K562 (cell line): ENCODE measurements around the gene ROBO1. TPM values are rescaled to one million over a fixed set of nuclear protein-coding genes. Genes with fewer than 3 reads are reported as not detected.

Experiments used
- ATAC-seq: fragments of 200-7000 bp; cut with Tn5 transposase; 3 replicates; pipeline ENCODE4 v1.9.1; 2020; ENCODE audit warnings: moderate library complexity
- BruUV-seq: library from RNA; stranded (reverse); fragments of 400-500 nt; replicated peaks from 2 replicates; lab custom pipeline; 2021; lab: Mats Ljungman, UMichigan
- CTCF ChIA-PET: fragments of 300-600 bp; formaldehyde crosslinking; extraction: SDS; loops from one replicate; lab custom pipeline; 2021; ENCODE audit warnings: low intra/inter-chr PET ratio; lab: Yijun Ruan, JAX
- POLR2A ChIA-PET: fragments of 300-600, 350-650 bp; sonication (Branson Sonifier 250); formaldehyde crosslinking; extraction: SDS; loops from one replicate; lab custom pipeline; 2021; ENCODE audit warnings: antibody characterized with exemption, inconsistent platforms; lab: Yijun Ruan, JAX
- DNase-seq, 4 experiments: peaks; one replicate each; pipeline versions ENCODE4 v3.0.0 to v3.0.0-alpha.2; 2011 to 2018; ENCODE audit warnings: low spot score in 3 of 4, mixed read lengths in 3 of 4; ENCODE audit errors: extremely low read depth in 1 of 4
- FAIRE-seq: peaks from 2 replicates; lab custom pipeline; 2011; peaks lifted over from hg19 to GRCh38; lab: Jason Lieb, UNC
- H2AFZ ChIP-seq: 2 replicates; pipeline ENCODE4 v1.6.0; 2011; ENCODE audit warnings: low read depth, low read length, control low read depth, inconsistent platforms
- H3K27ac ChIP-seq: fragments of 200-600 bp; 3 replicates; pipeline ENCODE4 v1.8.0; 2011; ENCODE audit warnings: low read depth, mild to moderate bottlenecking, control low read depth, inconsistent platforms, low read length, moderate library complexity, mixed read lengths; ENCODE audit errors: extremely low read depth
- H3K27me3 ChIP-seq, 2 experiments: fragments of 300-600 bp in 1 of 2; 2 replicates in 1 of 2; 3 replicates in 1 of 2; pipeline versions ENCODE4 v1.6.0 to v1.8.0; 2011; ENCODE audit warnings: inconsistent platforms in 2 of 2, low read length in 2 of 2, mild to moderate bottlenecking in 1 of 2, mixed read lengths in 1 of 2, moderate library complexity in 1 of 2; ENCODE audit not compliant: control insufficient read depth in 2 of 2, insufficient read depth in 2 of 2
- H3K36me3 ChIP-seq: fragments of 300-600 bp; 3 replicates; pipeline ENCODE4 v1.8.0; 2011; ENCODE audit warnings: mild to moderate bottlenecking, low read length, inconsistent platforms; ENCODE audit not compliant: control insufficient read depth, insufficient read depth
- H3K4me1 ChIP-seq, 2 experiments: fragments of 200-600 bp in 1 of 2; replicated peaks in 1 of 2; 2 replicates in 1 of 2; 3 replicates in 1 of 2; pipeline versions ENCODE4 v1.5.1 to v1.8.0; 2011; ENCODE audit warnings: inconsistent platforms in 2 of 2, low read length in 2 of 2, mild to moderate bottlenecking in 1 of 2, mixed read lengths in 1 of 2, moderate library complexity in 1 of 2; ENCODE audit not compliant: control insufficient read depth in 2 of 2, insufficient read depth in 2 of 2
- H3K4me2 ChIP-seq: 2 replicates; pipeline ENCODE4 v1.6.1; 2011; ENCODE audit warnings: low read length, control low read depth, inconsistent platforms, mixed read lengths; ENCODE audit not compliant: insufficient read depth
- H3K4me3 ChIP-seq: fragments of 200-600 bp; sonication (generic), shearing (Covaris generic); 2 replicates; pipeline ENCODE4 v1.5.1; 2016; ENCODE audit warnings: control low read depth, inconsistent platforms
- H3K79me2 ChIP-seq: fragments of 200-600 bp; 3 replicates; pipeline ENCODE4 v1.8.0; 2011; ENCODE audit warnings: low read length, inconsistent platforms; ENCODE audit not compliant: control insufficient read depth, insufficient read depth
- H3K9ac ChIP-seq, 2 experiments: 2 replicates each; pipeline versions ENCODE4 v1.6.0 to v1.6.1; 2011; ENCODE audit warnings: low read depth in 2 of 2, low read length in 2 of 2, control low read depth in 1 of 2, inconsistent platforms in 1 of 2, mild to moderate bottlenecking in 1 of 2, mixed read lengths in 1 of 2; ENCODE audit not compliant: insufficient read depth in 1 of 2
- H3K9me1 ChIP-seq: one replicate; pipeline ENCODE4 v1.6.0; 2011; ENCODE audit warnings: inconsistent platforms, mild to moderate bottlenecking, low read length, moderate library complexity; ENCODE audit not compliant: control insufficient read depth, insufficient read depth
- H3K9me3 ChIP-seq: replicated peaks from 2 replicates; pipeline ENCODE4 v1.5.1; 2011; ENCODE audit warnings: low read depth, low read length, inconsistent platforms; ENCODE audit not compliant: control insufficient read depth, insufficient read depth
- H4K20me1 ChIP-seq: replicated peaks from 2 replicates; pipeline ENCODE4 v1.6.1; 2011; ENCODE audit warnings: low read length, inconsistent platforms, mixed read lengths; ENCODE audit not compliant: control insufficient read depth, insufficient read depth
- BRCA1 ChIP-seq, 2 experiments: fragments of 450-650 bp in 1 of 2; sonication (generic) in 1 of 2; formaldehyde crosslinking in 1 of 2; IDR thresholded peaks; 2 replicates each; pipeline versions ENCODE4 v1.5.0 to v1.6.1; 2017 to 2020; ENCODE audit warnings: mild to moderate bottlenecking in 1 of 2, missing genetic modification reagents in 1 of 2
- CEBPG ChIP-seq, 3 experiments: fragments of 200-800 bp in 1 of 3; sonication (Bioruptor generic) in 1 of 3; sonication (generic) in 1 of 3; formaldehyde crosslinking in 1 of 3; IDR thresholded peaks in 2 of 3; conservative IDR thresholded peaks in 1 of 3; 2 replicates each; pipeline versions ENCODE4 v1.6.1 to v1.8.0; 2016 to 2022; ENCODE audit warnings: missing compliant biosample characterization in 2 of 3, missing genetic modification characterization in 2 of 3, mild to moderate bottlenecking in 1 of 3, missing genetic modification reagents in 1 of 3
- JUN ChIP-seq, 2 experiments: sonication (generic) in 1 of 2; formaldehyde crosslinking in 1 of 2; IDR thresholded peaks; 2 replicates each; pipeline versions ENCODE4 v1.6.1 to v1.8.0; 2012 to 2022; ENCODE audit warnings: borderline replicate concordance in 2 of 2, mild to moderate bottlenecking in 2 of 2, improper control_type of control experiment in 1 of 2, low read depth in 1 of 2, low read length in 1 of 2, missing genetic modification reagents in 1 of 2
- MEF2D ChIP-seq: conservative IDR thresholded peaks from 2 replicates; pipeline ENCODE4 v1.6.1; 2016; ENCODE audit warnings: low read depth, missing genetic modification characterization, missing compliant biosample characterization
- PRPF4 ChIP-seq: fragments of 200-400 bp; formaldehyde crosslinking; IDR thresholded peaks from one replicate; pipeline ENCODE4 v1.6.1; 2017; ENCODE audit warnings: low read length, low read depth, mild to moderate bottlenecking; ENCODE audit not compliant: insufficient read depth, poor library complexity, severe bottlenecking
- STAT5B ChIP-seq: fragments of 250-450 bp; sonication (Bioruptor Pico); IDR thresholded peaks from 2 replicates; pipeline ENCODE4 v1.8.0; 2021; ENCODE audit warnings: mild to moderate bottlenecking, inconsistent platforms
- TAF1 ChIP-seq: IDR thresholded peaks from 2 replicates; pipeline ENCODE4 v1.6.1; 2011; ENCODE audit warnings: mild to moderate bottlenecking, low read length, moderate library complexity; ENCODE audit not compliant: insufficient read depth, control insufficient read depth, severe bottlenecking; ENCODE audit errors: extremely low read depth
- TCFL5 ChIP-seq: fragments of 250-450 bp; sonication (Bioruptor Pico); conservative IDR thresholded peaks from 2 replicates; pipeline ENCODE4 v1.6.1; 2021; ENCODE audit warnings: mild to moderate bottlenecking, moderate library complexity, matching md5 sums
- TFAP4 ChIP-seq: sonication (generic); formaldehyde crosslinking; IDR thresholded peaks from 2 replicates; pipeline ENCODE4 v1.8.0; 2022; ENCODE audit warnings: missing genetic modification reagents, mild to moderate bottlenecking, moderate library complexity, borderline replicate concordance
- THAP12 ChIP-seq: fragments of 250-450 bp; sonication (Bioruptor Pico); IDR thresholded peaks from 2 replicates; pipeline ENCODE4 v1.9.0; 2021; ENCODE audit warnings: mild to moderate bottlenecking, inconsistent platforms
- THAP7 ChIP-seq: fragments of 250-450 bp; sonication (Bioruptor Pico); IDR thresholded peaks from 2 replicates; pipeline ENCODE4 v1.5.0; 2021
- ZNF212 ChIP-seq: fragments of 450-650 bp; formaldehyde crosslinking; IDR thresholded peaks from 2 replicates; pipeline ENCODE4 v1.4.0; 2020; ENCODE audit warnings: mild to moderate bottlenecking
- ZNF280A ChIP-seq: fragments of 450-650 bp; IDR thresholded peaks from 2 replicates; pipeline ENCODE4 v1.6.1; 2018; ENCODE audit warnings: mild to moderate bottlenecking, low read depth; ENCODE audit not compliant: partially characterized antibody
- WGBS: fragments of 100-300 bp; shearing (Covaris generic); methylation state at CpG from one replicate; pipeline ENCODE4 v1.1.6; 2016; ENCODE audit warnings: low coverage, mixed read lengths; ENCODE audit not compliant: insufficient coverage; ENCODE audit errors: missing lambda C conversion rate; 5-methylcytosine and 5-hydroxymethylcytosine counted together
- in situ Hi-C: fragments of 300-500 bp; cut with MboI; formaldehyde crosslinking; loops from 4 replicates; pipeline ENCODE4 v1.15.0; 2018; ENCODE audit warnings: inconsistent platforms, mixed read lengths
- intact Hi-C: fragments of 100-400 bp; cut with micrococcal nuclease; formaldehyde crosslinking; loops from 2 replicates; pipeline ENCODE4 v1.14.2; 2022
- polyA plus RNA-seq, 8 experiments: library from polyadenylated mRNA; depleted of rRNA in 4 of 8; stranded (reverse) in 5 of 8; unstranded in 3 of 8; fragments of >200 nt; fragmentation: Nextera tagmentation in 2 of 8; fragmentation: Illumina TruSeq in 1 of 8; extraction: Ambion mirVana in 2 of 8; extraction: Trizol in 1 of 8; gene quantifications; 2 replicates each; pipeline versions ENCODE4 v1.2.1 to v1.2.3, GENCODE V29; 2011 to 2014; ENCODE audit warnings: inconsistent platforms in 1 of 8, missing spikeins in 1 of 8
- total RNA-seq, 7 experiments: library from RNA; depleted of rRNA in 6 of 7; stranded (reverse); fragments of >200 nt in 6 of 7; fragmentation: Illumina TruSeq in 2 of 7; extraction: Trizol in 2 of 7; gene quantifications; 2 replicates each; pipeline versions ENCODE4 v1.2.1 to v1.2.3, GENCODE V29; 2011 to 2021; ENCODE audit warnings: low replicate concordance in 1 of 7

ROBO1 gene
- total and polyA plus RNA-seq, 9 of the 15 experiments (the other 6 are each of a cell fraction or from before 2014, with no cell fraction given) = 0.01 to 0.53 (median 0.17) TPM; not detected in 5

DNA sequence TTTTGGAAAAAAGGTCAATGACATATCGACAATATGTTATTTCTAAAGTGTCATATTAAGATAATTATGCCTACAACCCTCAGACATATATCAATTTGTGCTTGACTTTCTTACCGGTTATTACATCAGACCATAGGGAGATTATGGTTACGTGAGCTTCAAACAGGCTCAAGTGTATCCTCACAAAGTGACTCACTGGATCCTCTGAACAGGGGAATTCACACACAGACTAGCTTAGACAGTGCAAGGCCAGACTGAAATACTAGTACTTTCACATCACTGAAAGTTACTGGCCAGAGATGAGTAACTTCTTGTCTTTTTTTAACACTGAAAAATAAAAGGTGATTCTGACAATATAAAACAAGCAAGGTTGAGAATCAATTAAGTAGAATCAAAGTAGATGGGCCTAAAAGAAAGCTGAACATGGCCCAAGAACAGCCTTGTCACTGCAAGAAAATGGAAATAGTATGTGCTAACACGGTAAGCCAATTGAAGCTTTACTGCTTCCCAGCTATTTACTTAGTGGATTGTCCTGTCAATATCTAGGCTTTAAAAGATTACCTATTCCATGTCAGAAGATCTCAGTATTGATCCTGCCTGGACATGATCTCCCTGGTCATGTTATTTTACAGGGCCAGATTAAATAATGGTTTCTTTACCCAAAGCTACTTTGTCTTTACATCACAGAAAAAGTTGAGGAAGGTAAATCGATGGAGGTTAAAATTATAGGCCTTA, 848.6 kb downstream of the ROBO1 start:
- Histone ChIP-seq H3K4me1 (no peaks in the 10 kb centered on the region), H3K79me2 (no peaks in the 10 kb centered on the region), H4K20me1 (no peaks in the 10 kb centered on the region), H2AFZ (no peak overlapping the region), H3K4me3 (no peak overlapping the region), H3K4me2 (no peak overlapping the region), H3K36me3 (no peaks in the 10 kb centered on the region), H3K9me1 (no peaks in the 10 kb centered on the region), H3K27ac (no peak overlapping the region), H3K27me3 (no peaks in the 10 kb centered on the region), H3K9ac (no peak overlapping the region), H3K9me3 (no peaks in the 10 kb centered on the region)
- BruUV-seq = no TSS peak
- ChIA-PET POLR2A (no interaction called here), CTCF (no interaction called here)
- intact Hi-C loops (no loop called here), in situ Hi-C loops (no loop called here)
- WGBS = 0% methylated on average over 5 of the region's 5 CpGs
- no peak for FAIRE-seq
- DNase-seq = no peak
- no peak for ATAC-seq
- no peak for TF ChIP-seq ZNF280A
- TF ChIP-seq MEF2D (tag) = no peak
- TF ChIP-seq BRCA1 (IDR thresholded peaks at IDR 0.05) = no peak
- no peak for TF ChIP-seq BRCA1 (CRISPR knock-in tag; IDR thresholded peaks at IDR 0.05)
- TF ChIP-seq JUN (IDR thresholded peaks at IDR 0.05; ENCODE audit: borderline replicate concordance, low read depth, low read length) = no peak
- TF ChIP-seq JUN (CRISPR knock-in tag; IDR thresholded peaks at IDR 0.05; ENCODE audit: borderline replicate concordance) = no peak
- TF ChIP-seq CEBPG (CRISPR knock-in tag; IDR thresholded peaks at IDR 0.05) = no peak
- TF ChIP-seq CEBPG (tag; conservative IDR thresholded peaks at IDR 0.05 in 1 of 2, IDR thresholded peaks at IDR 0.05 in 1 of 2) = no peak
- no peak for TF ChIP-seq PRPF4
- no peak for TF ChIP-seq TCFL5 (CRISPR knock-in tag)
- no peak for TF ChIP-seq THAP7
- TF ChIP-seq ZNF212 = no peak
- TF ChIP-seq STAT5B (CRISPR knock-in tag) = no peak
- TF ChIP-seq TAF1 = no peak
- no peak for TF ChIP-seq TFAP4 (CRISPR knock-in tag)
- no peak for TF ChIP-seq THAP12 (CRISPR knock-in tag)
